Fibroblast of skin of right quadriceps (primary cell): Measurements from ENCODE around the gene MAP2K6.
A peak's percentile ranks its signal among the peaks of the same experiment; 100 is the strongest.

Experiments
- DNase-seq: peaks from one replicate; pipeline ENCODE4 v3.0.0-alpha.2; 2013

Gene MAP2K6

GRCh38 chr17:69497161-69497560 is 82.7 kb downstream of the MAP2K6 start:
- DNase-seq, result no peak

- DNase-seq, result no peak
These were observed 84.8 kb downstream of the MAP2K6 start for GRCh38 chr17:69499318-69499717.

GRCh38 chr17:69500911-69501429 is 86.5 kb downstream of the MAP2K6 start:
- DNase-seq, result no peak

GRCh38 chr17:69501591-69502468 is 87.3 kb downstream of the MAP2K6 start:
- peak; percentile 72 for DNase-seq

- DNase-seq, result no peak
These were observed 89.2 kb downstream of the MAP2K6 start for GRCh38 chr17:69503711-69504110.

- no peak for DNase-seq
These were observed 91.2 kb downstream of the MAP2K6 start for GRCh38 chr17:69505740-69506139.

- no peak for DNase-seq
These were observed 92.0 kb downstream of the MAP2K6 start for GRCh38 chr17:69506489-69506888.

GRCh38 chr17:69508814-69509213 is 94.3 kb downstream of the MAP2K6 start:
- DNase-seq, result no peak

- DNase-seq, result no peak
These were observed 96.8 kb downstream of the MAP2K6 start for GRCh38 chr17:69511250-69511649.

GRCh38 chr17:69512946-69513345 is 98.4 kb downstream of the MAP2K6 start:
- DNase-seq, result no peak

GRCh38 chr17:69516225-69516624 is 101.7 kb downstream of the MAP2K6 start:
- DNase-seq, result no peak

- peak; percentile 54 for DNase-seq
These were observed 102.4 kb downstream of the MAP2K6 start for GRCh38 chr17:69516911-69517310.

- DNase-seq, result no peak
These were observed 104.5 kb downstream of the MAP2K6 start for GRCh38 chr17:69518951-69519350.

GRCh38 chr17:69523244-69523861 is 108.9 kb downstream of the MAP2K6 start:
- peak; percentile 50 for DNase-seq

GRCh38 chr17:69524854-69525253 is 110.4 kb downstream of the MAP2K6 start:
- no peak for DNase-seq

- DNase-seq, result peak; percentile 64
These were observed 111.7 kb downstream of the MAP2K6 start for GRCh38 chr17:69525920-69526841.

GRCh38 chr17:69528035-69528434 is 113.5 kb downstream of the MAP2K6 start:
- no peak for DNase-seq

GRCh38 chr17:69533481-69534234 is 119.2 kb downstream of the MAP2K6 start:
- DNase-seq, result no peak

- DNase-seq, result no peak
These were observed 119.7 kb downstream of the MAP2K6 start for GRCh38 chr17:69534235-69534621.

GRCh38 chr17:69535016-69535570 is 120.6 kb downstream of the MAP2K6 start:
- DNase-seq, result no peak

GRCh38 chr17:69538795-69539194 is 124.3 kb downstream of the MAP2K6 start:
- no peak for DNase-seq

- DNase-seq, result no peak
These were observed 124.8 kb downstream of the MAP2K6 start for GRCh38 chr17:69539274-69539673.
